OCI-LY7 (cell line): ENCODE measurements around the gene AKAP12.

Experiments
- CTCF ChIP-seq: fragments of 200-600 bp; sonication (generic); conservative IDR thresholded peaks from 2 replicates; pipeline ENCODE4 v1.5.1; 2014; ENCODE audit warnings: mild to moderate bottlenecking, antibody characterized with exemption, low read length, moderate library complexity, mixed read lengths
- EZH2phosphoT487 ChIP-seq: fragments of 200-600 bp; sonication (generic); IDR thresholded peaks from 2 replicates; pipeline ENCODE4 v1.6.1; 2018; ENCODE audit warnings: low read depth, borderline replicate concordance, mild to moderate bottlenecking, mixed run types, antibody characterized with exemption, low read length, moderate library complexity, mixed read lengths

- TF ChIP-seq CTCF (no peak), EZH2phosphoT487 (no peak)
Measured at GRCh38 chr6:151293688-151294016, 53.9 kb downstream of the AKAP12 start.
